Vagina (tissue), 2 donors: ENCODE results near the gene TMEM184B.

Experiments used
- CTCF ChIP-seq, 3 experiments: fragments of 450-650 bp in 2 of 3; fragments of 200-600 bp in 1 of 3; sonication (generic) in 1 of 3; IDR thresholded peaks; one replicate each; pipeline ENCODE4 v1.5.1; 2017 to 2019; ENCODE audit warnings: antibody characterized with exemption in 3 of 3, mild to moderate bottlenecking in 2 of 3, moderate library complexity in 2 of 3
- POLR2AphosphoS5 ChIP-seq, 2 donors: sonication (generic); formaldehyde crosslinking; IDR thresholded peaks; one replicate each; pipeline ENCODE4 v1.9.0; 2017; ENCODE audit warnings: antibody characterized with exemption in 2 of 2, mild to moderate bottlenecking in 2 of 2, low read depth in 1 of 2; ENCODE audit not compliant: insufficient read depth in 1 of 2

GRCh38 chr22:38295863-38296262, 23.1 kb upstream of the TMEM184B start:
- no peak for TF ChIP-seq CTCF (IDR thresholded peaks at IDR 0.05)
- TF ChIP-seq POLR2AphosphoS5 (IDR thresholded peaks at IDR 0.05; ENCODE audit: insufficient read depth in 1 of 2, low read depth in 1 of 2): no peak
